Measurements from ENCODE around the gene FBXW4. TPM values are rescaled to one million over a fixed set of nuclear protein-coding genes. Genes with fewer than 3 reads are reported as not detected.
A peak's percentile ranks its signal among the peaks of the same experiment; 100 is the strongest.

Gene FBXW4
- total RNA-seq, 1 donor from 2014 or later: 36.0 TPM

DNA sequence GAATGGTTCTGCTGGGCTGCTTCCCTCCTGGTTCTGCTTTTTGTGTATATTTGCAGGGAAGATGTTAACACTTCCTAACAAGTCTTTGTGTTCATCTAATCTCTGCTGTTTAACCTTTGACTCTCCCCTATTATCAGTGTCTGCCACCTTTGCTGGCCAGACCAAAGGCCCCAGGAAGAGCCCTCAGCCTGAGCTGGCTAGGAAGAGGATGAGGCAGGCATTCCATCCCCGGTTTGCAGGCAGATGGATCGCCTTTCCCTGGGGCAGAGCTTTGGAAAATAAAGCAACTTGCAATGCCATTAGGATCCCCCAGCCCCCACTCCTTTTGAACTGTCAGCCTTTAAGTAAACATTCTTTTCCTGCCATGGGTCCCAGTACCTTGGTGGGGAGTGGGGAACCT, 87.8 kb downstream of the FBXW4 start:
- Mint-ChIP-seq H3K36me3 (ENCODE audit: low read depth, unreplicated experiment) (peaks cover 16% of the 10 kb centered on the region), H3K4me3 (ENCODE audit: unreplicated experiment) (no peak overlapping the region), H3K9me3 (ENCODE audit: unreplicated experiment) (no peaks in the 10 kb centered on the region), H3K27ac (ENCODE audit: unreplicated experiment) (peak overlapping the region; percentile 92), H3K27me3 (ENCODE audit: unreplicated experiment) (peaks cover 8% of the 10 kb centered on the region), H3K4me1 (ENCODE audit: unreplicated experiment) (peaks cover 40% of the 10 kb centered on the region)
- TF ChIP-seq, protein P1, sequence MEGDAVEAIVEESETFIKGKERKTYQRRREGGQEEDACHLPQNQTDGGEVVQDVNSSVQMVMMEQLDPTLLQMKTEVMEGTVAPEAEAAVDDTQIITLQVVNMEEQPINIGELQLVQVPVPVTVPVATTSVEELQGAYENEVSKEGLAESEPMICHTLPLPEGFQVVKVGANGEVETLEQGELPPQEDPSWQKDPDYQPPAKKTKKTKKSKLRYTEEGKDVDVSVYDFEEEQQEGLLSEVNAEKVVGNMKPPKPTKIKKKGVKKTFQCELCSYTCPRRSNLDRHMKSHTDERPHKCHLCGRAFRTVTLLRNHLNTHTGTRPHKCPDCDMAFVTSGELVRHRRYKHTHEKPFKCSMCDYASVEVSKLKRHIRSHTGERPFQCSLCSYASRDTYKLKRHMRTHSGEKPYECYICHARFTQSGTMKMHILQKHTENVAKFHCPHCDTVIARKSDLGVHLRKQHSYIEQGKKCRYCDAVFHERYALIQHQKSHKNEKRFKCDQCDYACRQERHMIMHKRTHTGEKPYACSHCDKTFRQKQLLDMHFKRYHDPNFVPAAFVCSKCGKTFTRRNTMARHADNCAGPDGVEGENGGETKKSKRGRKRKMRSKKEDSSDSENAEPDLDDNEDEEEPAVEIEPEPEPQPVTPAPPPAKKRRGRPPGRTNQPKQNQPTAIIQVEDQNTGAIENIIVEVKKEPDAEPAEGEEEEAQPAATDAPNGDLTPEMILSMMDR (IDR thresholded peaks at IDR 0.05; ENCODE audit: unreplicated experiment): no peak
- DNase-seq (ENCODE audit: low spot score): peak; percentile 60

DNA sequence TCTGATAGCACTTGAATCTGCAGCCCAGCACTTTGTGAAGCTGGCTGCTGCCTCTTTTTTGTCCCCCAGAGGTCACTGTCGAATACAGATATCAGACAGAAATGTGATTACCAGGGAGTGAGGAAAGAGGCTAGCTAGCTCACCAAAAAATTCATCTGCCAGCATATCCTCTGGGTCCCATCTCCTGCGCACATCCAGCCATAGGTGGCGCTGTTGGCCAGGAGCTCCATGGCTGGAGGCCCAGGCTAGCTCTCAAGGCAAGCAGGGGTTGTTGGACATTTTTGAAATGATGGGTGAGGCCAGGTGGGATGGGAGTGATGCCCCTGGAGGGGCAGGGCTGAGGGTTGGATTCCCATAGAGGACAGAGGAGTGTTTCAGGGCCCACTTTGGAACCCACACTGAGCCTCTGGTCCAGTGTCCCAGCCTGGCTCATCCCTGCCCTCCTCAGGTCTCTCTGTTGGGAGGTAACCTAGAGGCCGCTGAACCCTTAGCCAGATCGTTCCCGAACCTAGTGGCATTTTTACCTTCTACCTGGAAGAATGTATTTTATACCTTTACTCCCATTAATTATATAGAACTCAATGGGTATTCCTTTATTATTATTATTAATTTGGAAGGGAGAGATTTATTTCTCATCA, 92.1 kb downstream of the FBXW4 start:
- Mint-ChIP-seq H3K9me3 (ENCODE audit: unreplicated experiment) (no peaks in the 10 kb centered on the region), H3K27me3 (ENCODE audit: unreplicated experiment) (peaks cover 4% of the 10 kb centered on the region), H3K4me3 (ENCODE audit: unreplicated experiment) (no peak overlapping the region), H3K36me3 (ENCODE audit: low read depth, unreplicated experiment) (peaks cover 10% of the 10 kb centered on the region), H3K4me1 (ENCODE audit: unreplicated experiment) (peaks cover 23% of the 10 kb centered on the region), H3K27ac (ENCODE audit: unreplicated experiment) (no peak overlapping the region)
- TF ChIP-seq, protein P1 (IDR thresholded peaks at IDR 0.05; ENCODE audit: unreplicated experiment): peak; percentile 99
- peak; percentile 92 for DNase-seq (ENCODE audit: low spot score)

DNA sequence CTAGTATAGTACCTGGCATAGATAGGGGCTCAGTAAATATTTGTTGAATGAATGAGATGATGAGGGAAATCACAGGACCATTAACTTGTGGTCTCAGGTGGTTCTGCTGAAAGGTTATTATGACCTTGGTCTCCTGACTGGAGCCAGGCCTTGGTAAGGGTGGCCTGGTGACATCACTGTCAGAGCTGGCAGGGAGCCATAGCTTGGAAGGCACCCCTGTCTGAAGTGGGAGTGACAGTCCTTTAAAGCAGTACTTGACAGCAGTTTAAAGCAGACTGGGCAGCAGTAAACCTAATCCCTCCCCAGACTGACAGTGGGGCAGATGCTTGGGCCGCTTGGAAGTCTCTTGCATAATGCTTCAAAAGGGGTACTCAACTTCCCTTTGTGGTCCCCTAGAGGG, 93.4 kb downstream of the FBXW4 start:
- Mint-ChIP-seq H3K27ac (ENCODE audit: unreplicated experiment) (no peak overlapping the region), H3K9me3 (ENCODE audit: unreplicated experiment) (no peaks in the 10 kb centered on the region), H3K36me3 (ENCODE audit: low read depth, unreplicated experiment) (peaks cover 8% of the 10 kb centered on the region), H3K4me3 (ENCODE audit: unreplicated experiment) (no peak overlapping the region), H3K27me3 (ENCODE audit: unreplicated experiment) (no peaks in the 10 kb centered on the region), H3K4me1 (ENCODE audit: unreplicated experiment) (peaks cover 10% of the 10 kb centered on the region)
- TF ChIP-seq, protein P1 (IDR thresholded peaks at IDR 0.05; ENCODE audit: unreplicated experiment): no peak
- no peak for DNase-seq (ENCODE audit: low spot score)

DNA sequence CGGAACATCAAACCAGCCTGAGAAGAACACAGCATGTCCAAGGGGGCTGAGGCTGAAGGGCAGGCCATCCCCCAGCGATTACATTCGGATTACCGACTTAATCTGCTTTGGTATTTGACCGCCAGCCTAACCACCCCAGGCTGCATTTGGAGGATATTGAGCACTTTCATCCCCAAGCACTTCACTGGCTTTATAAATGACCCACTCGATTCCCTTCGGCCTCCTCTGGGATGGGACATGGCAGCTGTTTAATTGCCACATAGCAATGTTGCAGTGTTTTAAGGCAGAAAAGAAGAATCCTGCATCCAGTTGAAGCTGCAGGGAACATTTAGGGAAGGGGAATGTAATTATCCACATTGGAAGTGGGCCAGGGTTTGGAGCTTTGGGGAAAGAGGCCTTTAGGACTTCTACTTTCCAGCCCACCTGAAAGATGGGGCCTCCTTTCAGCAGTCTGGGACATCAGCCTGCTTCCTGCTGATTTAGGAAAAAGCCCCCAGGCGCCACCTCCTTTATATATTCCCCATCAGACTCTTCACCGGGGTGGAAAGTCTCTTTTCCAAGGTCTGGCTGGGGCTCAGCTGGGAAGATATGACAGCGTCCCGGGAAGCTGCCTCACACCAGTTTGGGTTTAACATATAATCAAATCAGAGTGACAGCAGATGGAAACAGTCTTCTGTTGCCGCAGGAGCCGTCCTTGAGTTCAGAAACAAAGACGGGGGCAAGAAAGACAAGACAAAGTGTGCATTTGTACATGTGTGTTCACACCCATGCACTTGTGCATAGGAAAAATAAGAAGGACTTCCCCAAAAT, 97.7 kb downstream of the FBXW4 start:
- TF ChIP-seq, protein P1 (IDR thresholded peaks at IDR 0.05; ENCODE audit: unreplicated experiment): no peak
- H3K9me3 Mint-ChIP-seq (ENCODE audit: unreplicated experiment): no peaks in the 10 kb centered on the region

More for the DNA sequence above, 97.7 kb downstream of the FBXW4 start:
- Mint-ChIP-seq H3K27ac (ENCODE audit: unreplicated experiment) (no peak overlapping the region), H3K36me3 (ENCODE audit: low read depth, unreplicated experiment) (peaks cover 6% of the 10 kb centered on the region), H3K27me3 (ENCODE audit: unreplicated experiment) (no peaks in the 10 kb centered on the region), H3K4me1 (ENCODE audit: unreplicated experiment) (no peaks in the 10 kb centered on the region), H3K4me3 (ENCODE audit: unreplicated experiment) (no peak overlapping the region)
- DNase-seq (ENCODE audit: low spot score): no peak

Data from endothelial cell (in vitro differentiated cells).